GM18519 (cell line): ENCODE results near the gene NEURL3.

Experiments used
- ATAC-seq: cut with Tn5 transposase; IDR thresholded peaks from one replicate; pipeline ENCODE4 v1.9.1; 2021; ENCODE audit warnings: mild to moderate bottlenecking, moderate library complexity; ENCODE audit not compliant: unreplicated experiment, low FRiP score

The NEURL3 gene

GRCh38 chr2:96528700-96529375 lies 23.7 kb upstream of the NEURL3 start:
- no peak for ATAC-seq

GRCh38 chr2:96528006-96528699 lies 23.0 kb upstream of the NEURL3 start:
- no peak for ATAC-seq

GRCh38 chr2:96527286-96528005 lies 22.3 kb upstream of the NEURL3 start:
- no peak for ATAC-seq

GRCh38 chr2:96526615-96527285 lies 21.6 kb upstream of the NEURL3 start:
- ATAC-seq = no peak

DNA sequence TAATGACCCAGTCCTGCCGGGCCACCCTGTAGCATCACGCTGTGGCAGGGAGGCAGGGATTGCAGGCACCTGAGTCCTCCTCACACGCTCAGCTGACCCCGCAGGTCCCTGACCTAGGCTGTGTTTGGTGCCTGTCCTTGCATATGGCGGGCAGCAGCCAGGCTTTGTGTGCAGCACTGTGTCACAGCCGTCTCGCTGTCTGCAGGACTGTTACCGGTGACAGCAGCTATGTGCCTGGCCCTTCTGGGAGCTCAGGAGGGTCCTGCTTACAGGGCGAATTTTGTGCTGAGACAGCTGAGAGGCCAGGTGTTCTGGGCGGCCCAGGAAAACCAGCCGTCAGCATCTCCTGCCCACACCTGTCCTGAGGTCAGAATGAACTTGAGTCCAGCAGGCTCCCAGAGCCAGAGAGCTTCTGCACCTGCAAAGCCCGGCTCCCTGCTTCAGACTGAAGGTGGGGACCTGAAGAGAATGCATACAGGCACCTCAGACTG lies 21.0 kb upstream of the NEURL3 start:
- ATAC-seq = no peak

- ATAC-seq = no peak
These were observed 20.0 kb upstream of the NEURL3 start for GRCh38 chr2:96525211-96525507.

DNA sequence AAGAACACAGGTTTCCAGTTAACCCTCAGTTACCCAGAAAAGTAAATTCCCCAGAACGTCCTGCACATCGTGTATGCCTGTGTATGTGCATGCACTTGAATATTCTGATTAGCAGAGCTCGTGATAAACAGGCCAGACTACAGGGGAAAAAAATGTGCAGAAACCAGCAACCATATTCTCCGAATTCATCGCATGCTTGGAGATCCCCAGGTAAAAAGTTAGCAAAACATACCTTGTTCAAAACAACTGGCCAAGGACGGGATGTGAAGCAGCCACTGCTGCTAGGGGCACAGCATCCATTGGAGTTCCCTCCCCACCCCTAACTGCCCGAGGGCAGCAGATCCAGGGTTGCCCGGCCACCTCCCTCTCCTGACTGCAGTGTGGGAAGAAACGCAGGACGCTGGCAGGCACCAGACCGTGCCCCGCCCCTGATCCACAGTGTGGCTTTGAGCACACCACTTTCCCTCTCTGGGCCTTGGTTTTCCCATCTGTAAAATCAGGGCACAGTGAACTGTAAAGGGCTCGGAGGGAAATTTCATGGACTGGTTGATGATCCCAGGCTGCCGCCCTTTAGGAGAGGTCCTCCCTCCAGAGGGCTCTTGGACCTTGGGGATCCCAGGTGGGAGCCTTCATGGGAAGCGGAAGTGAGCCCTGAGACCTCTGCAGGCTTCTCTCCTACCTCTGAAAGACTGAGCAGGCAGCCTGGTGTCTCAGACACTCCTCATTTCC lies 19.5 kb upstream of the NEURL3 start:
- no peak for ATAC-seq

DNA sequence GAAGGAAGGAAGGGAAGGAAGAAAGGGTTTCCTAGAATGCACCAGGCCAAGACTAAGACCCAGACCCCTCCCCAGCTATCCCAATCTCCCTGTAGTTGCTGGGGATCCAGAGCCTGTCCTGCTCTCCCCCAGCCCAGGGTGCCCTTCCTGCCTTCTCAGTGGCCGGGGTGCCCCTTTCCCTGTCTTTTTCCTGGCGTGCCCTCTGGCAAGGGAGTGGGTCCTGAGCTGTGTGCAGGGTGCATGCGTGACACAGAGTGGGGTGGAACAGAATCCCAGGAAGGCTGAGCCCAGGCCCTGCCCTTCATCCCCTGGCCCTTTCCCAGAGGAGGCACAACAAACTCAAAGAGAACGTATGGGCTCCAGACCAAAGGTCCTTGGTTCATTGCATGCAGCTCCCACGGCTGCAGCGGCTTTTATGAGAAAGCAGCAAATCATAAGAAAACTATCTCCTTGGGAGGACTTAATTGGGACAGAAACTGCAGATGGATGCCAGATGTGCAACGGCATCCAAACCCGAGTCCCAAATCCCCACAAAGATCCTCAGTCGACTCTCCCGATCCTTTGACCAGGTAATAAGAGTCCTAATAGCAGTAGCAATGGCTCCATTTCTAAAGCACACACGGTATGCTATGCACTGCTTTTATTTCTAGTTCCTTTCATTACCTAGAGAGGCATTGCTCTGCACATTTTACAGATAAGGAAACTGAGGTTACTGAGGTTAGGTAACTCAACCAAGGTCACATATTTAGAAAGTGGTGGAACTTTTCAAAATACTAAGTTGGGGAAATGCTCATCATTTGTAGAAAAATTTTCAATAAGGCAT lies 18.7 kb upstream of the NEURL3 start:
- no peak for ATAC-seq

DNA sequence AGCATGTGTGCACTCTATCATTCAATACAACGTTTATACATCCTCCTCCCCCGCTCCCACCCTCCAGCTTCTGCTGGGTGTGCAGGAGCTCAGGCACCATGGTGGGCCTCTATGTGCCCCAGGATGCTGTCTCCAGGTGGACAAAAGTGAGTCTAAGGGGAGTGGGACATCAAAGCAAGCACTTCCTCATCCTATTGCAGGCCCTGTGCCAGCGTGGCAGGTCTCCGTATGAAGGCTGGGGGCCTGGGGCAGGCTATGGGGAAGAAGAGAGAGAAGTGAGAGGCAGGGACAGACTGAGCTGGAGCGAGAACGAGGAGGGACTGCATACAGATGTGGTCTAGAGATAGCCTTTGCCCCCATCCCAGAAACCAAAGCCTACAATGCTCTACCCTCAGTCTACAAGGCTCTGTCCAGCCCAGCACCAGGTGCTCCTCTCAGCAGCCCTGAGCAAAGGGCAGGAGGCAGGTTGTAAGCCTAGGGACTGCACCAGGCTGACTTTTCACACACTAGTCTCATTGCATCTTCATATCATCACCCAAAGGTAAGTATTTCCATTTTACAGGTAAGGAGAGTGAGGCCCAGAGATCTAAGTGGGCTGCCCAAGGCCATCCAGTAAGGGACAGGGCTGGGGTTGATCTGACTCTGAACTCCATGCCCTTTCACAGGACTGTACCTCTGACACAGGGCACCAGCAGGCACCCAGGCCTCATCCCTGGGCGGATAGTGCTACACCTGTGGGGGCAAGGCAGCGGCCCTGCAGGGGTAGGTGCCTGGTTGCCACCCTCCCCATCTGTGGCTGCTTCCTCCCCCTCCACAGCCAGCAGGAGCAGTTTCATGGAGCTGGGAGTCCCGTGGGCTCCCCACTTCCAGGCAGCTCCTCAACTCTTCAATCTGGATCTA lies 17.4 kb upstream of the NEURL3 start:
- ATAC-seq = no peak

- no peak for ATAC-seq
These were observed 16.1 kb upstream of the NEURL3 start for GRCh38 chr2:96521219-96521618.

DNA sequence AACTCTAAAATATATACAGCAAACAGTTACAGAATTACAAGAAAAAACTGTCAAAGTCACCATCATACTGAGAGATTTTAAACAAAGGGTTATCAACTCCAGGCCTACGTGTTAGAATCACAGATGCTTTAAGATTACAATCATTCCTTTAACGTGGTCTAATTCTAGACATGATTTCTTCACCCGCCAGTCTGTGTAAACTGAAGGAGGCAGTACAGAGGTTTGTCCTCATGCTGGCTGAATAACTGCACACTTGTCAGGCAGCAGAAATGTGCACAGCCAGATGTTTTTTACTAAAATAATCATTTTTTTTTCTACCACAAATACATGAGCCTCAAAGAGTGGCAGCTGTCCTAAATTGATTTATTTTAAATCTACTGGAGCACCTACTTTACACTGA lies 15.5 kb upstream of the NEURL3 start:
- no peak for ATAC-seq

- no peak for ATAC-seq
These were observed 15.1 kb upstream of the NEURL3 start for GRCh38 chr2:96520231-96520630.

DNA sequence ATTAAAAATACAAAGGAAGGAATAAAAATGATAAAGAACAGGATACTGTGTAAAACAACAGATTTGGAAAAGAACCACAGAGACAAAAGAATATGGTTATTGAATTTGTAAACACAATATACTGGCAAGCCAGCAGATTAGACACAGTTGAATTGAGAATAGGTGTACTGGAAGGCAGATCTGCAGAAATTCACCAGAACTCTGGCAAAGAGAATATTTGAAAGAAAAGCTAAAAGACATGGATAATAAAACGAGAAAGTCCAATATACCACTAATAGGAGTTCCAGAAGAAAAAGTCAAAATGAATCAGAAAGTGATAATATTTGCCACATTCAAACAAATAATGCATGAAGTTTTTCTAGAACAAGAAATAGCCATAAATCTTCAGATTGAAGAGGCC lies 11.9 kb upstream of the NEURL3 start:
- ATAC-seq = no peak

- no peak for ATAC-seq
These were observed 9.4 kb upstream of the NEURL3 start for GRCh38 chr2:96514521-96514920.

DNA sequence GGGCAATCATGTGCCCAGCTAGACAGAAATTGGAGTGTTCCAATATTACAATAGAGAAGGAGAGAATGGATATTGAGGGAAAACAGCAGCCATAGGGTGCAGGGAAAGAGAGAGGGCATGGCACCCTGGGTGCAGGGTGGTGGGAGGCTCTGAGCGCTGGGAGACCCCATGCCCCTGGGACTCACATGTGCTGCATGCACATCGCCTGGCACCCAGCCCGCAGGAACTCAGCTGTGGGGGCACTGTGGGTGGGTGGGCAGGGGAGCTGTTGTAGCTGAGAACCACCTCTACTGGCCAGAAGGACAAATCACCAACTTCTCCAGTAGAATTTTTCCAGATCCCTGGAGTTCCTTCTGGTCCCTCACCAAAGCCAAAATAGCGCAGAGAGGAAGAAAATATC lies 7.2 kb upstream of the NEURL3 start:
- no peak for ATAC-seq

GRCh38 chr2:96511851-96512250 lies 6.7 kb upstream of the NEURL3 start:
- ATAC-seq = no peak

- ATAC-seq = no peak
These were observed 5.9 kb upstream of the NEURL3 start for GRCh38 chr2:96510931-96511595.

GRCh38 chr2:96509847-96510230 lies 4.7 kb upstream of the NEURL3 start:
- ATAC-seq = no peak
